GM23248 (cell line): ENCODE results near the gene KLF6. TPM values are rescaled to one million over a fixed set of nuclear protein-coding genes. Genes with fewer than 3 reads are reported as not detected.

Experiments
- DNase-seq: peaks from one replicate; pipeline ENCODE4 v3.0.0-alpha.2; 2015
- H2AFZ ChIP-seq: fragments of 200-600 bp; sonication (generic); 2 replicates; pipeline ENCODE4 v1.6.1; 2016; ENCODE audit warnings: antibody characterized with exemption
- H3F3A ChIP-seq: fragments of 200-600 bp; sonication (generic); 2 replicates; pipeline ENCODE4 v1.6.1; 2016; ENCODE audit warnings: mild to moderate bottlenecking, antibody characterized with exemption, mixed run types; ENCODE audit not compliant: insufficient read depth
- H3K27ac ChIP-seq: fragments of 200-600 bp; sonication (generic); 2 replicates; pipeline ENCODE4 v1.5.1; 2016; ENCODE audit warnings: mild to moderate bottlenecking
- H3K27me3 ChIP-seq: fragments of 200-600 bp; sonication (generic); replicated peaks from 2 replicates; pipeline ENCODE4 v1.6.1; 2016; ENCODE audit warnings: mild to moderate bottlenecking; ENCODE audit not compliant: insufficient read depth
- H3K36me3 ChIP-seq: fragments of 200-600 bp; sonication (generic); 2 replicates; pipeline ENCODE4 v1.6.1; 2016; ENCODE audit warnings: low read depth, mild to moderate bottlenecking
- H3K4me1 ChIP-seq: fragments of 200-600 bp; sonication (generic); 2 replicates; pipeline ENCODE4 v1.6.1; 2016; ENCODE audit warnings: mild to moderate bottlenecking; ENCODE audit not compliant: insufficient read depth
- H3K4me2 ChIP-seq: fragments of 200-600 bp; sonication (generic); one replicate; pipeline ENCODE4 v1.6.1; 2016; ENCODE audit warnings: mild to moderate bottlenecking; ENCODE audit not compliant: unreplicated experiment
- H3K4me3 ChIP-seq: fragments of 200-600 bp; sonication (generic); 2 replicates; pipeline ENCODE4 v1.5.1; 2016; ENCODE audit warnings: mild to moderate bottlenecking
- H3K79me2 ChIP-seq: fragments of 200-600 bp; sonication (generic); 2 replicates; pipeline ENCODE4 v1.6.1; 2016; ENCODE audit warnings: mild to moderate bottlenecking; ENCODE audit not compliant: insufficient read depth
- H3K9ac ChIP-seq: fragments of 200-600 bp; sonication (generic); 2 replicates; pipeline ENCODE4 v1.6.1; 2016; ENCODE audit warnings: mild to moderate bottlenecking
- H3K9me2 ChIP-seq: fragments of 200-600 bp; sonication (generic); 2 replicates; pipeline ENCODE4 v1.6.1; 2016; ENCODE audit warnings: mixed run types, mild to moderate bottlenecking, moderate library complexity; ENCODE audit not compliant: insufficient read depth
- H3K9me3 ChIP-seq: fragments of 200-600 bp; sonication (generic); one replicate; pipeline ENCODE4 v1.6.1; 2017; ENCODE audit warnings: low read depth
- H4K20me1 ChIP-seq: fragments of 200-600 bp; sonication (generic); 2 replicates; pipeline ENCODE4 v1.6.0; 2016; ENCODE audit not compliant: insufficient read depth
- EZH2 ChIP-seq: fragments of 200-600 bp; sonication (generic); IDR thresholded peaks from 2 replicates; pipeline ENCODE4 v1.6.1; 2018; ENCODE audit warnings: antibody characterized with exemption, mild to moderate bottlenecking; ENCODE audit not compliant: insufficient read depth, poor library complexity, severe bottlenecking
- EZH2phosphoT487 ChIP-seq: fragments of 200-600 bp; sonication (generic); IDR thresholded peaks from 2 replicates; pipeline ENCODE4 v1.6.1; 2018; ENCODE audit warnings: antibody characterized with exemption, moderate library complexity, mild to moderate bottlenecking, low read depth; ENCODE audit not compliant: insufficient read depth
- WGBS, 2 experiments: methylation state at CpG; one replicate each; pipeline ENCODE4 v1.1.6; 2015 to 2017; ENCODE audit warnings: low lambda C conversion rate in 2 of 2, low coverage in 1 of 2; ENCODE audit errors: missing lambda C conversion rate in 2 of 2; 5-methylcytosine and 5-hydroxymethylcytosine counted together
- in situ Hi-C: fragments of 300-500 bp; cut with MboI; formaldehyde crosslinking; loops from 2 replicates; pipeline ENCODE4 v1.15.0; 2020
- polyA plus RNA-seq: library from polyadenylated mRNA; unstranded; fragments of >200 nt; fragmentation: Nextera tagmentation; extraction: Ambion mirVana; gene quantifications from 2 replicates; pipeline ENCODE4 v1.2.1, GENCODE V29; 2016
- total RNA-seq: library from RNA; depleted of rRNA; stranded (reverse); fragments of >200 nt; shearing (Covaris generic); gene quantifications from 2 replicates; pipeline ENCODE4 v1.2.3, GENCODE V29; 2014

The KLF6 gene
- total and polyA plus RNA-seq, 2 experiments from 2014 or later, result 49.8 to 279 TPM

DNA sequence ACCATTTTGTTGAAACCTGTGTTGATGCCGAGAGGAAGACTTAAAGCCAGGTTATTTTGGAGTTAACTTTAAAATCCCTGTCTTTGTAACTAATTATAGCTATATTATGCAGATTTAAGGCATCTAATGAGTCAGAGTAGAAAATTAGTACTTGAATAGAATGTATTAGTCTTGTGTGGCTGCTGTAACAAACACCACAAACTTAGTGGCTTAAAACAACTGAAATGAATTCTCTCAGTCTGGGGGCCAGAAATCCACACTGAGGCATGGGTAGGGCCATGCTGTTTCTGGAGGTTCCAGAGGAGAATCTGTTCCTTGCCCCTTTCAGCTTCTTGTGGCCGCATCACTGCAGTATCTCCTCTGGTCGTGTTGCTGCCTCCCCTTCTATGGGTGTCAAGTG lies 8.5 kb upstream of the KLF6 start:
- H3F3A ChIP-seq, result peaks cover 13% of the 10 kb centered on the region
- H3K4me3 ChIP-seq, result no peak overlapping the region
- no peaks in the 10 kb centered on the region for H3K4me1 ChIP-seq
- no peaks in the 10 kb centered on the region for H3K27me3 ChIP-seq
- no peaks in the 10 kb centered on the region for H3K79me2 ChIP-seq
- H3K9me3 ChIP-seq, result no peaks in the 10 kb centered on the region
- in situ Hi-C loops, result loop anchor here (25.0 kb wide), 1 partner anchor 969 kb away; no protein-coding TSS in a partner anchor
- H3K4me2 ChIP-seq, result no peak overlapping the region
- DNase-seq, result no peak
- H3K36me3 ChIP-seq, result no peaks in the 10 kb centered on the region
- H3K27ac ChIP-seq, result no peak overlapping the region
- H3K9ac ChIP-seq, result no peak overlapping the region
- no peak for TF ChIP-seq EZH2
- no peak for TF ChIP-seq EZH2phosphoT487
- 91 to 97% methylated on average over 3 of the region's 3 CpGs for WGBS, 2 experiments
- H2AFZ ChIP-seq, result no peak overlapping the region
- no peaks in the 10 kb centered on the region for H4K20me1 ChIP-seq
- H3K9me2 ChIP-seq, result no peaks in the 10 kb centered on the region

DNA sequence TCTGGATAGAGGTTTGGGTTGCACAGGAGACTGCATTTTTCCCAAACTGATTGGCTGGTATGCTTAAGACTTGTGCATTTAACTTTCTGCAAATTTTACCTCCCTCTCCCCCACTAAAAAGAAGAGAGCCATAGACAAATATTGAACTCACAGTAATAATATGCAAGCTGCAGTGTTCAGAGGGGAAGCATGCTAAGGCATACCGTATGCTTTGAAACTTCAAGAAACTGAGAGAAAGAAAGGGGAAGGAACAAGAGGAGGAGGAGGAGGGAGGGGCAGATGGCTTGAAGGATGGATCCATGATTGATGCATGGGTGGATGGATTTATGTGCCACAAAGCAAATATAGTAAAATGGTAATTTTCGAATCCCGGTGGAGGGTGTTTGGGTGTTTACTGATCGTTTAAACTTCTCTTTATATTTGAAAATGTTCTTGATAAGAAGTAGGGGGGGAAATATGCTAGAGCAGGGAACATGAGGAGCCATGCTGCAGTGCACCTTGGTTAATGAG lies 7.8 kb upstream of the KLF6 start:
- Histone ChIP-seq H2AFZ (no peak overlapping the region), H3K79me2 (no peaks in the 10 kb centered on the region), H3K4me1 (no peaks in the 10 kb centered on the region), H3K36me3 (no peaks in the 10 kb centered on the region), H3K9ac (peak overlapping the region; percentile 48), H3K9me3 (no peaks in the 10 kb centered on the region), H3K27me3 (no peaks in the 10 kb centered on the region), H3K27ac (peak overlapping the region; percentile 71), H3K9me2 (no peaks in the 10 kb centered on the region), H3K4me2 (no peak overlapping the region), H4K20me1 (no peaks in the 10 kb centered on the region), H3F3A (peaks cover 13% of the 10 kb centered on the region), H3K4me3 (no peak overlapping the region)
- TF ChIP-seq EZH2, result no peak
- no peak for TF ChIP-seq EZH2phosphoT487
- no peak for DNase-seq
- in situ Hi-C loops, result loop anchor here (25.0 kb wide), 1 partner anchor 970 kb away; no protein-coding TSS in a partner anchor
- WGBS, 2 experiments, result 83 to 88% methylated on average over 4 of the region's 4 CpGs

DNA sequence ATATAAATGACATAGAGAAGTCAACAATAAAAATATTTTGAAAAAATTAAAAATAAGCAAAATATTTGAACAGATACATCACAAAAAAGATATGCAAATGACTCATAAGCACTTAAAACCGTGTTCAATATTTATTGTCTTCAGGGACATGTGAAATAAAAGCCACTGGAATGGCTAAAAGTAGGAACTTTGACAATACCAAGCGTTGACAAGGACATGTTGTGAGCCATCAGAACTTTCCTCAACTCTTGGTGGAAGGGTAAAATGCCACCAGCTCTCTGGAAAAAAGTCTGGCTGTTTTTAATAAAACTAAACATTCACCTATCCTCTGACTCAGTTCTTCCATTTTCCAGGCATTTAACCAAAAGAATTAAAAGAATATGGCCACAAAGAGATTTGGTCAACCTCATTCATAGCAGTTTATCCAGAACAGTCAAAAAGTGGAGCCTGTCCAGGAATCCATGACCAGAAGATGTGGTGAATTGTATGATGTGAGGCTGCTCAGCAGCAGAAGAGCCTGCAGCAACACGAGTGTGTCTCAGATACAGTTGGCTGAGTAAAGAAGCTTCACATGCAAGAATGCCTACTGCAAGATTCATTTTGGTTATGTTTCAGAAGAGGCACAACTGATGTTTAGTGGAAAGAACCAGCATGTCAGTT lies 7.1 kb upstream of the KLF6 start:
- Histone ChIP-seq H3K36me3 (no peaks in the 10 kb centered on the region), H3K4me2 (no peak overlapping the region), H3K79me2 (no peaks in the 10 kb centered on the region), H3K9ac (no peak overlapping the region), H2AFZ (no peak overlapping the region), H3K4me3 (no peak overlapping the region), H3K27ac (peak overlapping the region; percentile 71), H3K9me3 (no peaks in the 10 kb centered on the region), H3K9me2 (no peaks in the 10 kb centered on the region), H3K27me3 (no peaks in the 10 kb centered on the region), H3K4me1 (no peaks in the 10 kb centered on the region), H3F3A (peaks cover 17% of the 10 kb centered on the region), H4K20me1 (no peaks in the 10 kb centered on the region)
- in situ Hi-C loops, result loop anchor here (25.0 kb wide), 1 partner anchor 970 kb away; no protein-coding TSS in a partner anchor
- peak; percentile 80 for DNase-seq
- whole genome bisulfite sequencing, 2 experiments, result 42 to 45% methylated on average over 3 of the region's 3 CpGs
- TF ChIP-seq EZH2phosphoT487 (no peak), EZH2 (no peak)

DNA sequence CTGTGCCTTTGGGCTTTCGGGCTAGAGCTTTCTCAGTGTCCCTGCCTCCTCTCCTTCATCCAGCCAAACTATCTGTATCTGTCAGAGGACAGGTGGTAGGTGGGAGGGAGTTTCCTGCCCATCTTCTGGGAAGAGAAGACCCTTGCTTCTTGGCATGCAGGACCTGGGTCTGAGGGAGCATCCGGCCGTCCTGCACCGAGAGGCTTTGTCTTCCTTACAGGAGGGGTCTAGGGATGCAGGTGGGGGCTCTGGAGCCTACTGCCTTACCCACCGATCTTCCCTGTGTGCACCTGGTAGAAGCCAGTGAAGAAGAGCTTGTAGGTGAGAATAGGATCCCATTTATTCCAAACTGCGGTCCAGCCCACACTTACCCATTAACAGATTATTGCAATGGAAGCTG lies 5.8 kb upstream of the KLF6 start:
- Histone ChIP-seq H3K36me3 (no peaks in the 10 kb centered on the region), H3K9ac (no peak overlapping the region), H3K27me3 (no peaks in the 10 kb centered on the region), H3K79me2 (no peaks in the 10 kb centered on the region), H3K9me3 (no peaks in the 10 kb centered on the region), H3K4me1 (no peaks in the 10 kb centered on the region; the same call in 1 of the 2 replicates), H3K4me3 (no peak overlapping the region), H3K27ac (no peak overlapping the region), H3K4me2 (no peak overlapping the region), H3K9me2 (no peaks in the 10 kb centered on the region), H3F3A (peaks cover 29% of the 10 kb centered on the region), H4K20me1 (no peaks in the 10 kb centered on the region), H2AFZ (no peak overlapping the region)
- TF ChIP-seq EZH2 (no peak), EZH2phosphoT487 (no peak)
- 82 to 83% methylated on average over 6 of the region's 6 CpGs for WGBS, 2 experiments
- no peak for DNase-seq
- in situ Hi-C loops, result loop anchor here (25.0 kb wide), 1 partner anchor 971 kb away; no protein-coding TSS in a partner anchor
